ENCODE results near the gene TRIM17.

Gene TRIM17

DNA sequence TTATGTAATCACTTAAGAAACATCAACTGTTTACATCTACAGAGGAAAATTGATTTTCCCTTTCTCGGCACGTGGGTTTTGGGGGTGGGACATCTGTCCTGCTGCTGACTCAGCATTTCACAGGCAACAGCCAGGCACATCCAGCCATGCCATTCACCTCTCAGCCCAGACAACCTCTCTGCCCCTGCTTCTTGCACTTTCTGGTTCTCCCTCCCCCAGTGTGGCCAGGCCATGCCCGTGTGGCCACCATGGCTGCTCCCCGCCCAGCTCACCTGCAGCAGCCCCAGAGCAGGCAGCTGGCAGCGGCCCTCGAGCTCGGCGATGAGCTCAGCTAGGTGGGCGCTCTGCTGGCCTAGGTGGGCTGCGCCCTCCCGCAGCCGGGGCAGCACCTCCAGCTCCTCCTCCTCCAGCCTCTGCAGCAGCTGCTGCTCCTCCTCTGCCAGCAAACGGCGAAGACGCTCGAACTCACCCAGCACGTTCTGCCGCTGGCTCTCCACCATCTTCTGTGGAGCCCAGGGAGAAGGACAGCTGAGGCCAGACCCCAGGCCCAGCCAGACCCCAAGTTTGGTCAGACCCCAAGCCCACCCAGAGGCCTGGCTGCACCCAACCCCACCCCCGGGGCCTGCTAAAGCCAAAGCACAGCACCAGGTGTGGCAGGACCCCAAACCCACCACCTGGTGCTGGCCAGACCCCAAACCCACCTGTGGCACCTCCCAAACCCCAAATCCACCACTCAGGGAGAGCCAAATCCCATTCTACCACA, 15.8 kb downstream of the TRIM17 start:
- DNase-seq (ENCODE audit: low read depth): no peak

DNA sequence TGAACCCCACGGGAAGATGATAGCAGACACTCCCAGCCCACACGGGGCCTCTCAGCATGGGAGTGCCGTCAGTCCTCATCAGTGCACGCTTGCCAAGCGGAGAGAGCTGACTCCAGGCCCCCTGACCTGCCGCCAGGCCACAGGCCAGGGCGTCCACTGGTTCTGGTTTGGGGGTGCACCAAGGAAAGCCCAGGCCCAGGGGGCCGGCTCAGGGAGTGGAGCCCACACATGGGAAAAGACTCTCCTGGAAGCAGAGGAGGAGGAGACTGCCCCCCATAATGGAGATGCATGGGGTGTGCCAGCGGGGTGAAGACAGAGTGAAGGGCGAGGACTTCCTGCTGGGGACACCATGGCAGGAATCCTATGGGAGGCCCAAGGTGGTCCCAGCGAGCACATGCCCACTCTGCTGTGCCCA, 16.4 kb downstream of the TRIM17 start:
- no peak for DNase-seq (ENCODE audit: low read depth)

DNA sequence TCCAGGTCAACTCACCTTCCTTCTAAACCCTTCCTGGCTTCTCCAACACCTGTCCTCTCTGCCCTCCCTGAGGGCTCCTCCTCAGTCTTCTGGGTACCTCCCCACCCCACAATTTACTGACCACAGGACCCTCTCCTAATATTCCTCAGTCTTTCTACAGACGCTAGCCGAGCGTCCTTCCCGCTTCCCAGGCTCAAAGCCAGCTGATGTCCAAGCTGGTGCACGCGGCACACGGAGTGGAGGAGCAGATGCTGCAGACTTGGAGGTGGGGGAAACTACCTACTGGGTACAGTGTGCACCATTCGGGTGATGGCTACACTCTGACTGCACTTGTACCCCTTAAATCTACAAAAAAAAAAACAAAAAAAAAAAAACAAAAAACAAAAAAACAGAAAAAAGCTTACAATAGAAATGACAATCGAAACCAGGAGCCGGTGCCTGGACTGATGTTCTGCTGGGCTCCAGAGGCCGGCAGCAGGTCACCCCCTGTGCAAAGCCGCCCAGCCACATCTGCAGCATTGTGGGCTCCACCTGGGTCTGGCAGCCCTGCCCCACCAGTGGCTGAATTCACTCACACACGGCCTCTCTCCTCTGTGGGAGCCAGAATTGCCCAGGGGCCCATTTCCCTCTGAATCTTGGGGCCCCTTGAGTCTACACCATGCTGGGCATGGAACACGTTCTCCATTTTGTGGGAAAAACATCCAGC, 17.0 kb downstream of the TRIM17 start:
- no peak for DNase-seq (ENCODE audit: low read depth)

DNA sequence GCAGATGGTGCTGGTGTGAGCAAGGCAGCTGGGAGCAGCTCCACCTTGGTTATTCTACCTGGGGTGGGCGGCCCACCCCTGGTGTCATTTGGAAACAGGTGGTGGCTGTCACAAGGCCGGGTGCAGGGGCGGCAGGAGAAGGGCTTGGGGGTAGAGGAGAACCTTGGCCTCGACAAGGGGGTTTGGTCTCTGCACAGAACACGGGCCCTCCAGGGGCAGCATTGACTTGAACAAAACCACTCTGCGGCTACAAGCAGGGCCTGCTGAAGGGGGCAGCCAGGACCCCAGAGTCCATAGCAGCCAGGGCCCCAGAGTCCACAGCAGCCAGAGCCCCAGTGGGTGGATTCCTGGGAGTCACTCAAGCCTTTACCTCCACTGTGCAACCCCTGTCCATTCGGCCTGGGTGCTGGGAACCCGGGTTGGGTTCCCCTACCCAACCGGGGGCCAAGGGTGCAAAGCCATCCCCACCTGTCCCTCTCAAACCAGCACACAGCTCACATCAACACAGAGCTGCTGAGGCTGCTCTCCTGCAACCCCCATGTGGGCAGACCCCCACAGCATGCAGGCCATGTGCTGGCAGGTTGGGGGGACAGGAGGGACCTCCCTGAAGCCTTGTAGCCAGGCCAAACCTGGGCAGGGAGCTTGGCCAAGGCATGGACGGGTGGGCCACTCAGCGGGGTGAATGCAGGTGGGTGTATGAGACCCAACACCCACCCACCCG, 17.8 kb downstream of the TRIM17 start:
- no peak for DNase-seq (ENCODE audit: low read depth)

DNA sequence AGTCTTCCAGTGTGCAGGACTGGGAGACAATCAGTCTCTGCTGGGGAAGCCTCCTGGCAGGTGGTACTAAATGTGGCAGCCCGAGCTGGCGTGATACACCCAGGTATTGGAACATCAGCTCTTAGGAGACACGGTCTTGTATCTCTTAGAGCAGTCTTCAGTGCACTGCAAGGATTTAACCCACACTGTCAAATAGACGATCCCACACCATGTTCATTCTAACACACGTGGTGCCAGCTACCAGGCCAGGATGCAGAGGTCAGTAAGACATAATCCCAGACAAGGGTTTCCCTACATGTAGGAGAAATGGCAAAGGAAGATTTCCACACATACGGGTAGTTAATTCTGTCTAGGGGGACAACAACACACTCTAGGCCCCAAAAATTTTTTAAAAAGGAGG, 18.7 kb downstream of the TRIM17 start:
- no peak for DNase-seq (ENCODE audit: low read depth)

DNA sequence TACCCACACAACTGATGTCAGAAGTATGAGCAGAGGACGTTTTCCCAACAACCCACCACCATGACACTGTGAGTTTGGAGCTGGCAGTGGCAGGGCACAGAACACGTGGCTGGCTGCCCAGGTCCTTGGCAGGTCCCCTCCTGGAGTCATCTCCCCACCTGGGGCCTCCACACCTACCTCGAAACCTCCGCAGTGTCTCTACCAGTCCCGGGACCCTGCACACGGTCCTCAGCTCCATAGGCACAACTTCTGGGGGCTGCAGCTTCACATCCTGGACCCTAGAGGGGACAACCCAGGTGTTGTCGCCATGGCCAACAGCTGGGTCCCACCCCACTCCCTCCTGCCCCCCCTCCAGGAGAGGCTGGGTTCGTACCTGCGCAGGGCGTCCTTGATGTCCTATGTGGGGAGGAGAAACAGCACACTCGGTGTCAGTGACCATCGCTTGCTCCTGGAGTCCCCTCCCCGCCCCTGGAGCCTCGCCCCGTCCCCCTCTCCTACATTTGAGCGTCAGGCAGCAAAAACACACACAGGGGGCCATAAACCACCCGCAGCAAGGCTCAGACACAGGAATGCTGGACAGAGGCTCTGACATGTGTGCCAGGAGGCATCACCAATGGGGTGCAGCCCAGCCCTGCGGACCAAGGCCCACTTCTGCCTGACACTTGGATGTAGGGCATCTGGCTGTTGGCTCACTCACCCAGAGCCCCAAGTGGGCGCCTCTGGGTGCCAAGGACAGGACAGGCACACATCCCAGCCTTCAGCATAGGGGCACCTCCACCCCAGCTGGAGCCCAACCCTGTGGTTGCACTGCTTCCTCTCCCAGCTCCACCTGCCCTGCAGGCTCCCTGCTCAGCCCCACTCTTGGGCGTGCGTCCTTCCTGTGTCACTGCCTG, 19.6 kb downstream of the TRIM17 start:
- no peak for DNase-seq (ENCODE audit: low read depth)

DNA sequence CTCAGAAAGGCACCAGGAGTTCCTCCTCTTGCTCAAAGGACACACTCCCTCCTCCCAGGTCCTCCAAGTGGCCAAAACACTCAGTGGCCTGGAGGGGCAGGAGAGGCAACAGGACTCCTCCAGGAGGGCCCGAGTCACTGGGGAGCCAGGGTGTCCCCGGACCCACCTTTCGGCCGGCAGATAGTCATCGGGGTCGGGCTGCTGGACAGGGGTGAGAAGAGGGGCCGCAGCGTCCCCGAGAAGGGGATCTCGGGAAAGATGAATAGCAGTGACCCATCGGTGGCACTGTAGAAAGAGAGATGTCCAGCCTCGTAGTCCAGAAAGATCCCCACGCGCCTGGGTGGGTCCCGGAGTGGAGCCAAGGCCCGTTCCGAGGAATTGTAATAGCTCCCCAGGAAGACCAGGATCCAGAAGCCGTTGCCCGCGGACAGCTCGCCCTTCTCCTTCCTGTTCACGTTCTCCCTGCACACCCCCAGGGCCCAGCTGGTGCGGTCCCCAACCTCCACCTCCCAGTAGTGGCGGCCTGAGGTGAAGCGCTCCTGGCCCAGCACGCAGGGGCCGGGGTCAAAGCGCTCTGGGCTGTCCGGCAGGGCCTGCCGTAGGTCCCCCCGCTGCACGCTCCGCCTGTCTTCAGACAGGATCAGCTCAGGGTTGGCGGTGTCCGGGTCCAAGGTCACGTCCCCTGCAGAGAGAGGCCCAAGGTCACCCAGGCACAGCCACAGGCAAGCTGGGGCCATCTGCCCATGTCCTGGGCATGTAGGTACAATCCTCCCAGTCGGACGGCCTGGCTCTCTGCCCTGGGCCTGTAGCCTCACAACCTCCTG, 21.9 kb downstream of the TRIM17 start:
- DNase-seq (ENCODE audit: low read depth): no peak

DNA sequence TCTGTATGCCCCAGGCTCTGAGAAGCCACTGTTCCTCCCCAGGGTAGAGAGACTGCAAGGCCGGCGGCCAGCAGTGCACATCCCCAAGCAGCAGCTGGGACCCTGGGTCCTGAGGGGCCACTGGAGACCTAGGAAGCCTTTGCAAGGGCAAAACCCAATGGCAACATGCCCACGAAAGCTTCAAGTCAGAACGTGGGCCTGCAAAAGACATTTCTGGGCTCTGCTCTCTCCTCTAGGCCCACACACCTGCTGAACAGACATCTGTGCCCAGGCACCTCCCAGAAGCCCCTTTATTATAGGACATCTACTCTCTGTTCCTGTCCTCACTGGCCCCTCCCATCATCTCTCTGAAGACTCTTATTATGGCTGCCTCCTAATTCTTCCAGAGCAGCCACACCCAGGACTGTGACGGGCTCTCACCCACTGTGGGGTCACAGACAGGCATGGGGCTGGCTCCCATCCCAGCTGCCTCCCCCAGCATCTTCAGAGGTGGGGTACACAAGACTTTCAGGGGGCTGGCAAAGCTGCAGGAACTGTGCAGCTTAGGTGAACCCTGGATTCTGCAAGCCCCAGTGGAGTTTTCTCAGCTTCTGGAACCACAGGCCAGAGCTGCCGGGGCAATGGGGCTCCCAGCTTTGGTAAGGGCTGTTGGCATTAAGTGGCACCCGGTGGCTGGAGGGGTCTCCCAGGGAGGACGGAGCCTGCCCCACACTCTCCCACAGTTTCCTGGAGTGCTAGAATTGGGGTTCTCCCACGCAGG, 22.7 kb downstream of the TRIM17 start:
- DNase-seq (ENCODE audit: low read depth): no peak

DNA sequence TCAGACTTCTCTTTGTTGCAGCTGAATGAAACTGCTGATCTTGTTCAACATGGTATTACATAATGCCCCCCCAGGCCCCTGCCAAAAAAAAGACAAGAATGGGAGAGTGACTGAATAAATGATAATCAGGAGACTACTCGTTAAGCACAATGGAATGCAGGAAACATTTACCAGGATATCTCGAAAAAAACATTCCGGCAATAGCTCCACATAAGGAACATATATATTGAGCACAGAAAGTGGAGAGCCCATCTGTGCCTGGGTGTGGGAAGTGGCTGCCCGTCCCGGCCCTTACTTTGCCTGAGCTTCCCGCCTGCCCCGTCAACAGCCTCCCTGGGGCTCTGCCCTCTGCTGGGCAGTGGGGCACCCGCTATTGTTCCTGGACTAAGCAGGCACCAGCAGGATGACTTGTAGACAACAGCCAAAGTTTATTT, 23.4 kb downstream of the TRIM17 start:
- DNase-seq (ENCODE audit: low read depth): no peak

DNA sequence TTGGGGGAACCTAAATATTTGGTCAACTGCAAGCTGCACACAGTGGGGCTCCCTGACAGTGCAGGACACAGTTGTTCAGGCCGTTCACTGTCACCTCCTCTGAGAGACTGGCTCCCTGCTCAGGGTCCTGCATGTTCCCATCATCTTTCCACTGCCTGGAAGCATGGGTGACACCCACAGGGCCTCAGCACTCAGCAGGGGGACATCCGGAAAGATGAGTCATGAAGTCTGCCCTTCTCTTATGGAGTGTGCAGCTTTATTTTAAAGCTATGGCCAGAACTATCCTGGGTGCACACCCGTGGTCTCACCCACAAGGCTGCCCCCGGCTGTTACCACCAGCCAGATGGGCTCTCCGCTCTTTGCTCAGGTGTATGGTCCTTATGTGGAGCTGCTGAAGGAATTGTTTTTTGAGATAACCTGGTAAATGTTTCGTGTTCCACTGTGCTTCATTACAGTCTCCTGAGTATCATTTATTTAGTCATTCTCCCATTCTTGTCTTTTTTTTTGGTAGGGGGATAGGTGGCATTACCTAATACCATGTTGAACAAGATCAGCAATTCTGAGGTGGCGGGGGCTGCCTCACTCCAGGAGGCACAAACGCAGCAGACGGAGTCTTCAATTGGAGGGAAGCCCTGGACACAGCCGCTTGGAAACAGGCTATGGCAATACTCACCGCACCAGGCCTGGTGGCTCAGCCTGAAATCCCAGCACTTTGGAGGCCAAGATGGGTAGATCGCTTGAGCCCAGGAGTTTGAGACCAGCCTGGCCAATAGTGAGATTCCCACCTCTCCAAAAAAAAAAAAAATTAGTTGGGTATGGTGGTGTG, 24.3 kb downstream of the TRIM17 start:
- DNase-seq (ENCODE audit: low read depth): no peak

DNA sequence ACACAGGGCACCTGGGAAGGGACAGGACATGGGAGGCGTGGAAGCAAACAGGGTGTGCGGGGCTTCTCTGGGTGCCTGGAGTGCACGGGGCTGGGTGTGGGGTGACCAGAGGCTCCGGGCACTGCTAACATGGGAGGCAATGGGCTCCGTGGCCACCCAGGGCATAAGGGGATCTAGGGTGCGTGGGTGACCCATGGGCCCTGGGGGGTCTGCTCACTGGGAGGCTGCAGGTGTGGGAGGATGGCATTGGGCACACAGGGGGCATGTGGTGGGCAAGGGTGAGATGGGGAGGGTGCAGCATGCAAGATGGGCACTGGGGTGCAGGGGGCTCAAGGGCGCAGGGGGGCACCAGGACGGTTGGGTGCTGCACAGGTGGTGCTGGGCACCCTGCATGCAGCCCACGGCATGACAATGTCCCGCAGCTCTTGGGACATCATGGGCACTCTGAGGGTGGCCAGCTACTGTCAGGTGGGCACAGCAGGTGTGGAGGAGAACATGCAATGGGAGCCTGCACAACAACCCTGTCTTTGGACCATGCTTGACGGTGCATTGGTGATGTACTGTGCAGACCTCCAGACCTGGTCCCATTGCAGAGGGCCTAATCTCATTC, 25.1 kb downstream of the TRIM17 start:
- no peak for DNase-seq (ENCODE audit: low read depth)

DNA sequence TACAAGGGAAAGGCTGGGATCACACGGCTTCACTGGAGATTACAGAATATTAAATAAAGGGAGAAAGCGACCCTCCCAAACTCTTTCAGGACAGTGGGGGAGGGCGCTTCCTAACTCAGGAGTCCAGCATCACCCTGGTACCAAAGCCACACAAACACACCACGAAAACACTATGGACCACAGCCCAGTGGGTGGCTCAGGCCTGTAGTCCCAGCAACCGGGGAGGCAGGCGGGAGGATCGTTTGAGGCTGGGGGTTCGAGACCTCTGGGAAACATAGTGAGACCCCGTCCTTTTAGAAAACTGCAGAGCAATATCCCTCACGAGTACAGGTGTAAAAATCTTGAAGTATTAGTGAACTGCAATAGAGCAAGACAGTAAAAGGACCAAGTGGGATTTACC, 26.0 kb downstream of the TRIM17 start:
- DNase-seq (ENCODE audit: low read depth): no peak

DNA sequence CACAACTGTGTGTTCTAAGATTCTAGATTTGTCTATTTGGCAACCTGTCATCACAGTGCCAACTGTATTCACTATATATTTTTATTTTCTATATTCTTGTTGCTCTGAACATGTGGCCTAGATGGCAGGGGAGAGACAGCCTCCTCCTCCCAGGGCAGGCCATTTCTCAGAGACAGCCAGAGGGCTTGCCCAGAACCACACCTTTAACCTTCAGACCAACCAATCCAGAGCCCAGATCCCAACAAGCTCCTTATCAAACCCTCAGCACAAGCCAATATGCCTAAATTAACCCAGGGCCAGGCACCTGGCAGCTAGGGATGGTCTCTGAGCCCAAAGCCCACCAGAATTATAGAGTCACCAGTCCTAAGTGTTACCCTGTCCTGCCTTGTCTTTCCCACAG, 29.3 kb downstream of the TRIM17 start:
- no peak for DNase-seq (ENCODE audit: low read depth)

DNA sequence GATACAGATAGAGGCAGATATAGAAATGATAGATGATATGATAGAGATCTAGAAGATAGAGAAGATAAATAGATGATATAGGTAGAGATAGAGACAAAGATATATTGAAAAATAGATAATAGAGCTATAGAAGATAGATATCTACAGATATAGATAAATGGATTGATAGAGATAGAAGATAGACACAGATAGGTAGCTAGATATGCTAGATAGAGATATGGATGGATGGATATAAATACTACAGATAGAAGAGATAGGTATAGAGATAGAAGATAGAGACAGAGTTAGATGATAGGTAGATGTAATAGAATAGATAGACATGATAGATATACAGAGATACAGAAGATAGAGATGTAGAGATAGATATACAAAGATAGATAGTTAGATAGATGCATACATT, 31.4 kb downstream of the TRIM17 start:
- DNase-seq (ENCODE audit: low read depth): no peak

DNA sequence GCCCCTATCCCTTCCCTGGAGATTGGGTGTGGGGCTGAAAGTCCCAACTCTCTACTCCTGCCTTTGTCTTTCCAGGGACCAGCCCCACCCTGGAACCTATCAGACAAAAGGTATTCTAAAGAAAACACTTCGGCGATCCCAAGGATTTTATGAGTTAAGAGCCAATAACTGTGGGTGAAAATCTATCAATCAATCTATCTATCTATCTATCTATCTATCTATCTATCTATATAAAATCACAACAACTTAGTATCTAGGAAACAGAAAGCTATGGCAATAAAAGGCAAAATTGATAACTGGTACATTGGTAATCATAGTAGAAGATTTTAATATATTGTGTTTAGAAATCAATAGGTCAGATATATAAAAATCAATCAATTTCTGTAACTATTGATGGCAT, 32.9 kb downstream of the TRIM17 start:
- no peak for DNase-seq (ENCODE audit: low read depth)

DNA sequence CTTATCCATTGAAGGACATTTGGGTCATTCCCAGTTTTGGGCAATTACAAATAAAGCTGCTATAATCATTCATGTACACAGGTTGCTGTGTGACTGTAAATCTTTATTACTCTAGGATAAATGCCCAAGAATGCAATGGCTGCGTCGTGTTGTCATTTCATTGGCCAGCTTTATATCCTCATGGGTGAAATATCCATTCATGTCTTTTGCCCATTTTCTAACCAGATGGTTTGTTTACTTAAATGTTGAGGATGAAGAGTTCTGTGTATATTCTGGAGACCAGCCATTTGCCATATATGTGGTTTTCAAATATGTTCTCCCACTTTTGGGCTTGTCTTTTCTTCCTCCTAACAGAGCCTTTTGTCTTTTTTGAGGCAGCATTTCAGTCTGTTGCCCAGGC, 35.3 kb downstream of the TRIM17 start:
- DNase-seq (ENCODE audit: low read depth): no peak

DNA sequence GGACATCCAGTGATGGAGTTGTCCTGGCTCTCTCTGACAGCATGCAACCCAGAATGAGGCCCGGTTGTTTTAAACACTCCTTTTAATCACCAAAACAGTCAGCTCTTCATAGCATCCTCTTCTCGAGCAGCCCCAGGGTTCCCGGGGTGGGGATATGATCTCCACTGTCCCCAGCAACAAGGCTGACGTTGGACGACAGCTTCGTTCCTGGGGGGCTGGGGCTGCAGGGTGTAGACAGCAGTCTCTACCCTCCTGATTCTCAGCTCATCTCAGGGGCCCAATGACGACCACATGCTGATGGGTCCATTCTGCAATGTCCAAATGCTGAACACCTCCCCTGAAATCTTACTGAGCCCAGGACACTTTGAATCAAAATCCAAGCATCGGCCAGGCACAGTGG, 37.0 kb downstream of the TRIM17 start:
- no peak for DNase-seq (ENCODE audit: low read depth)

DNA sequence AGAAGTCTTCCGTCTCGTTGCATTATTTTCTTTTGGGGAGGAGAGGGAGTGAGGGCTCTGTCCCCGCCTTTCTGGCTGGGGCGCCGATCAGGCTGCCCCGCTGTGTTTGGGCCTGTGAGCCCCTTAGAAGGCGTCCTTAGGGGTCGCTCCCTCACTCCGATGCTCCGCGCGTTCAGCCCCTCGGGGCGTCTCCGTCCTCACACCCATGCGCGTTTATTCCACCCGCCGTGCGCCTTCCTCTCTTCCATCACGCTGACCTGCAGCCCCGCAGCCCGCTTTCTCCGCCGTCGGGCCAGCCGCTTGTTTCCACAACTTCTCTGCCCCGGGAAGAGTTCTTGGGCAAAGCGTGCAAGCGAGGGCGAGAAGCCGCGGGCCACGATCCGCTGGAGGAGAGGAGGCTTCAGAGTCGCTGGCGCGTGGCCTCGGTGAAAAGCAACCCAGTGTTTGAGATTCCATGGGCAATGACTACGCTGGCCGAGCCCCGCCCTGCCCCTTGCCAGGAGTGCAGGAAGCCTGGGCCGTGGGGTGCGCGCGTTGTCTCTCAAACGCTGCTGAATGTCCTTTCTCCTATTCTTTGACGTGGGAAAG, 37.7 kb downstream of the TRIM17 start:
- no peak for DNase-seq (ENCODE audit: low read depth)
